Spleen (tissue), 7 donors: ENCODE measurements around the gene CBLN1.

Experiments used
- CTCF ChIP-seq, 11 experiments: fragments of 200-600 bp in 7 of 11; fragments of 450-650 bp in 4 of 11; sonication (generic) in 4 of 11; IDR thresholded peaks in 8 of 11; conservative IDR thresholded peaks in 3 of 11; 1 replicate in 7 of 11; 2 replicates in 4 of 11; pipeline versions ENCODE4 v1.4.0 to v1.8.0; 2016 to 2021; ENCODE audit warnings: antibody characterized with exemption in 11 of 11, inconsistent platforms in 4 of 11, mild to moderate bottlenecking in 1 of 11
- POLR2A ChIP-seq, 3 donors: fragments of 450-650 bp; IDR thresholded peaks; one replicate each; pipeline ENCODE4 v1.5.1; 2017; ENCODE audit warnings: antibody characterized with exemption in 3 of 3, mild to moderate bottlenecking in 1 of 3
- POLR2AphosphoS5 ChIP-seq, 3 donors: sonication (generic); formaldehyde crosslinking; IDR thresholded peaks; one replicate each; pipeline ENCODE4 v1.5.1; 2017; ENCODE audit warnings: antibody characterized with exemption in 3 of 3
- donor health status: DM: no; HTN: no; CAD: no; lungs with moderate emphysema.
- donor health status: DM: no; HTN: no; CAD: no.
- donor health status: DM: no; HTN: no; CAD: no.

GRCh38 chr16:49312389-49312985, 30.8 kb upstream of the CBLN1 start:
- TF ChIP-seq CTCF (IDR thresholded peaks at IDR 0.05 in 8 of 11, conservative IDR thresholded peaks at IDR 0.05 in 3 of 11), result no peak
- no peak for TF ChIP-seq POLR2A (IDR thresholded peaks at IDR 0.05)
- TF ChIP-seq POLR2AphosphoS5 (IDR thresholded peaks at IDR 0.05), result no peak
